Left hindlimb (tissue), 1 donor: ENCODE results near the gene PRKCE.
"Not testable (repeated sequence)": the region's sequence is repeated elsewhere in the genome, so short reads cannot be mapped to it uniquely, and the experiment has no call there.

Source experiments
- DNase-seq: peaks from one replicate; pipeline ENCODE4 v3.0.0-alpha.2; 2018

PRKCE gene

GRCh38 chr2:46216213-46216612 lies 564.7 kb downstream of the PRKCE start:
- DNase-seq = no peak

- DNase-seq = not testable (repeated sequence)
Observed at GRCh38 chr2:46223514-46223913, 572.0 kb downstream of the PRKCE start.

- no peak for DNase-seq
Observed at GRCh38 chr2:46225150-46225625, 573.7 kb downstream of the PRKCE start.

- no peak for DNase-seq
Observed at GRCh38 chr2:46225730-46226129, 574.3 kb downstream of the PRKCE start.

GRCh38 chr2:46226620-46227019 lies 575.1 kb downstream of the PRKCE start:
- no peak for DNase-seq

- no peak for DNase-seq
Observed at GRCh38 chr2:46227022-46227421, 575.5 kb downstream of the PRKCE start.

GRCh38 chr2:46227674-46228289 lies 576.3 kb downstream of the PRKCE start:
- no peak for DNase-seq

GRCh38 chr2:46229134-46230063 lies 577.9 kb downstream of the PRKCE start:
- no peak for DNase-seq

GRCh38 chr2:46230115-46230571 lies 578.7 kb downstream of the PRKCE start:
- no peak for DNase-seq

- no peak for DNase-seq
Observed at GRCh38 chr2:46230677-46231425, 579.4 kb downstream of the PRKCE start.

GRCh38 chr2:46231721-46232120 lies 580.2 kb downstream of the PRKCE start:
- DNase-seq = no peak

GRCh38 chr2:46232860-46233259 lies 581.4 kb downstream of the PRKCE start:
- no peak for DNase-seq

- no peak for DNase-seq
Observed at GRCh38 chr2:46236006-46236875, 584.8 kb downstream of the PRKCE start.

- DNase-seq = no peak
Observed at GRCh38 chr2:46236876-46237859, 585.7 kb downstream of the PRKCE start.
